Calu3 (cell line): Measurements from ENCODE around the gene FTCD. TPM values are rescaled to one million over a fixed set of nuclear protein-coding genes. Genes with fewer than 3 reads are reported as not detected.

ENCODE experiments used
- BruUV-seq: library from RNA; stranded (reverse); fragments of 400-500 nt; replicated peaks from 2 replicates; lab custom pipeline; 2021; lab: Mats Ljungman, UMichigan
- CTCF ChIA-PET: fragments of 300-600 bp; sonication (Branson Sonifier 250); formaldehyde crosslinking; loops from one replicate; lab custom pipeline; 2022; ENCODE audit warnings: antibody characterized with exemption; lab: Charles Lee
- DNase-seq: peaks from one replicate; pipeline ENCODE4 v3.0.0; 2022
- H3K27ac Mint-ChIP-seq: one replicate; pipeline ENCODE4 v1.8.0; 2022; ENCODE audit warnings: mixed read lengths; ENCODE audit not compliant: unreplicated experiment
- H3K27me3 Mint-ChIP-seq: one replicate; pipeline ENCODE4 v1.8.0; 2022; ENCODE audit warnings: mixed read lengths; ENCODE audit not compliant: unreplicated experiment
- H3K36me3 Mint-ChIP-seq: one replicate; pipeline ENCODE4 v1.8.0; 2022; ENCODE audit warnings: mild to moderate bottlenecking, moderate library complexity, mixed read lengths; ENCODE audit not compliant: insufficient read depth, unreplicated experiment
- H3K4me1 Mint-ChIP-seq: one replicate; pipeline ENCODE4 v1.8.0; 2022; ENCODE audit warnings: mild to moderate bottlenecking, low read depth, mixed read lengths; ENCODE audit not compliant: unreplicated experiment
- H3K4me3 Mint-ChIP-seq: one replicate; pipeline ENCODE4 v1.8.0; 2022; ENCODE audit warnings: mild to moderate bottlenecking, low read depth, moderate library complexity, mixed read lengths; ENCODE audit not compliant: unreplicated experiment
- H3K9me3 Mint-ChIP-seq: one replicate; pipeline ENCODE4 v1.8.0; 2022; ENCODE audit warnings: low read depth, mixed read lengths; ENCODE audit not compliant: unreplicated experiment
- intact Hi-C: fragments of 100-400 bp; cut with micrococcal nuclease; formaldehyde crosslinking; loops from one replicate; pipeline ENCODE4 v1.10.0; 2022; ENCODE audit not compliant: unreplicated experiment
- total RNA-seq: library from RNA; stranded (reverse); gene quantifications from 2 replicates; pipeline ENCODE4 v1.2.3, GENCODE V29; 2022
- TF ChIP-seq, protein P1 (sequence below): fragments of 200-600 bp; IDR thresholded peaks from one replicate; pipeline ENCODE4 v1.8.0; 2022; ENCODE audit warnings: antibody characterized with exemption; ENCODE audit not compliant: unreplicated experiment

FTCD gene
- total RNA-seq, 1 experiment from 2014 or later, result 0.31 TPM

- Mint-ChIP-seq H3K27me3 (peaks cover 16% of the 10 kb centered on the region), H3K27ac (no peak overlapping the region), H3K36me3 (peaks cover 16% of the 10 kb centered on the region), H3K4me1 (no peaks in the 10 kb centered on the region), H3K9me3 (no peaks in the 10 kb centered on the region), H3K4me3 (no peak overlapping the region)
- intact Hi-C loops, result no loop called here
- no peak for DNase-seq
- CTCF ChIA-PET, result no interaction called here
- BruUV-seq, result no TSS peak
- TF ChIP-seq, protein P1, sequence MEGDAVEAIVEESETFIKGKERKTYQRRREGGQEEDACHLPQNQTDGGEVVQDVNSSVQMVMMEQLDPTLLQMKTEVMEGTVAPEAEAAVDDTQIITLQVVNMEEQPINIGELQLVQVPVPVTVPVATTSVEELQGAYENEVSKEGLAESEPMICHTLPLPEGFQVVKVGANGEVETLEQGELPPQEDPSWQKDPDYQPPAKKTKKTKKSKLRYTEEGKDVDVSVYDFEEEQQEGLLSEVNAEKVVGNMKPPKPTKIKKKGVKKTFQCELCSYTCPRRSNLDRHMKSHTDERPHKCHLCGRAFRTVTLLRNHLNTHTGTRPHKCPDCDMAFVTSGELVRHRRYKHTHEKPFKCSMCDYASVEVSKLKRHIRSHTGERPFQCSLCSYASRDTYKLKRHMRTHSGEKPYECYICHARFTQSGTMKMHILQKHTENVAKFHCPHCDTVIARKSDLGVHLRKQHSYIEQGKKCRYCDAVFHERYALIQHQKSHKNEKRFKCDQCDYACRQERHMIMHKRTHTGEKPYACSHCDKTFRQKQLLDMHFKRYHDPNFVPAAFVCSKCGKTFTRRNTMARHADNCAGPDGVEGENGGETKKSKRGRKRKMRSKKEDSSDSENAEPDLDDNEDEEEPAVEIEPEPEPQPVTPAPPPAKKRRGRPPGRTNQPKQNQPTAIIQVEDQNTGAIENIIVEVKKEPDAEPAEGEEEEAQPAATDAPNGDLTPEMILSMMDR, result no peak
Measured at GRCh38 chr21:46160907-46161632, 5.7 kb upstream of the FTCD start.

GRCh38 chr21:46160657-46160906, 5.2 kb upstream of the FTCD start:
- Mint-ChIP-seq H3K27me3 (peaks cover 16% of the 10 kb centered on the region), H3K9me3 (no peaks in the 10 kb centered on the region), H3K4me1 (no peaks in the 10 kb centered on the region), H3K36me3 (peaks cover 16% of the 10 kb centered on the region), H3K27ac (no peak overlapping the region), H3K4me3 (no peak overlapping the region)
- no TSS peak for BruUV-seq
- CTCF ChIA-PET, result no interaction called here
- intact Hi-C loops, result no loop called here
- TF ChIP-seq, protein P1, result no peak
- DNase-seq, result no peak

- H3K36me3 Mint-ChIP-seq, result peaks cover 16% of the 10 kb centered on the region
- CTCF ChIA-PET, result interaction anchor here (1.3 kb wide), 1 partner anchor 16 kb away, joined by 5 read pairs; no protein-coding TSS in a partner anchor
- BruUV-seq, result no TSS peak
- no peak overlapping the region for H3K4me3 Mint-ChIP-seq
- DNase-seq, result no peak
- intact Hi-C loops, result no loop called here
- H3K27ac Mint-ChIP-seq, result no peak overlapping the region
- TF ChIP-seq, protein P1, result no peak
- H3K9me3 Mint-ChIP-seq, result no peaks in the 10 kb centered on the region
- no peaks in the 10 kb centered on the region for H3K4me1 Mint-ChIP-seq
- peaks cover 16% of the 10 kb centered on the region for H3K27me3 Mint-ChIP-seq
Measured at GRCh38 chr21:46159841-46160656, 4.7 kb upstream of the FTCD start.

DNA sequence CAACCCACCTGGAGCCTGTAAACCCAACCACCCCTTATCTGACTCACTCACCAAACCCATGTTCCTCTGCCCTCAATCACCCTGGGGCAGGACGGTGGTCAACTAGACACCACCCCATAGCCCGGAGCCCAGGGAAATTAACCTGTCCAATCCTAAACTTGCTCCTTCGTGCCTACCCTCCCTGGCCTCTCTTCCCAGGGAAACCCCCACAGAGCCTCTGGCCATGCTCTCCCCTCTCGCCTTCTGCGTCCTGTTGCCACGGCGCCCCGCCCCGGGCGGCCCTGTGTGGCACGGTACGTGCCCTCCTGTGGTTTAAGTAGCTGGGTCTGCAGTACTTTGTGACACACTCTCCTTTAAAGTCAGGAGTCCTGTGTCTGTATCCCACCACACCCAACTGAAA, 4.0 kb upstream of the FTCD start:
- BruUV-seq, result no TSS peak
- intact Hi-C loops, result no loop called here
- H3K4me3 Mint-ChIP-seq, result no peak overlapping the region

More for the DNA sequence above, 4.0 kb upstream of the FTCD start:
- Mint-ChIP-seq H3K9me3 (no peaks in the 10 kb centered on the region), H3K4me1 (no peaks in the 10 kb centered on the region), H3K27me3 (peaks cover 16% of the 10 kb centered on the region), H3K27ac (no peak overlapping the region), H3K36me3 (peaks cover 16% of the 10 kb centered on the region)
- CTCF ChIA-PET, result interaction anchor here (1.3 kb wide), 1 partner anchor 16 kb away, joined by 5 read pairs; no protein-coding TSS in a partner anchor
- TF ChIP-seq, protein P1, result no peak
- DNase-seq, result no peak
